Measurements from ENCODE around the gene SAMD11.

SAMD11 gene

DNA sequence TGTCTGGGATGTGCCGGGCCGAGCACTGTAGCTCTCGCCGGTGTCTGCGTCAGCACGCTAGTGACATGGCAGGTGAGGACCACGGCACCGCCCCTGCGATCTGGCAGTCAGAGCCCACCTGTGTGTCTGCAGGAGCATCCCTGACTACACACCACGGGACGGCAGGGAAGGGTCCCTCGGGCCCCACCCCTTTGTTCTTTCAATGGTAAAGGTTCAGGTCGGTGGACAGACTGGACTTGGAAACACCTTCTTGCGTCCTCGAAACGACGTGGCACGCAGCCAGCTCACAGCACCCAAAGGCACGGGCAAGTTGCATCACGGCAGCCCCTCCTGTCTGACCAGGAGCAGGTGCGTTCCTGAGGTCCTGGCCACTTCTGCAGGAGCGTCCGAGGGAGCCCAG is 3.7 kb upstream of the SAMD11 start:
- H3K9ac ChIP-seq (ENCODE audit: low read length) = no peak overlapping the region
- no peaks in the 10 kb centered on the region for H3F3A ChIP-seq (ENCODE audit: insufficient read depth, low read length)
- H3K9me2 ChIP-seq (replicated peaks; ENCODE audit: insufficient read depth, low read length) = no peaks in the 10 kb centered on the region
- H4K20me1 ChIP-seq (ENCODE audit: insufficient read depth, low read length) = no peaks in the 10 kb centered on the region
- no peak overlapping the region for H3K4me2 ChIP-seq (ENCODE audit: low read depth, low read length)
- DNase-seq = no peak
- H3K36me3 ChIP-seq (replicated peaks; ENCODE audit: insufficient read depth, low read length) = no peaks in the 10 kb centered on the region
- no peak overlapping the region for H2AFZ ChIP-seq (ENCODE audit: low read length)
- H3K4me3 ChIP-seq (ENCODE audit: low read length) = no peak overlapping the region
- TF ChIP-seq CTCF (IDR thresholded peaks at IDR 0.05; ENCODE audit: low read length) (no peak), EZH2phosphoT487 (IDR thresholded peaks at IDR 0.05; ENCODE audit: low read length) (no peak), EZH2 (optimal IDR thresholded peaks at IDR 0.05; ENCODE audit: low read depth, low read length) (no peak)
- H3K4me1 ChIP-seq (ENCODE audit: low read length) = no peaks in the 10 kb centered on the region; the same call in 1 of the 2 replicates
- no peaks in the 10 kb centered on the region for H3K9me3 ChIP-seq (replicated peaks; ENCODE audit: insufficient read depth, low read length)
- H3K27ac ChIP-seq (ENCODE audit: low read length) = no peak overlapping the region
- peaks cover 92% of the 10 kb centered on the region for H3K27me3 ChIP-seq (replicated peaks; ENCODE audit: insufficient read depth, low read length)
- no peaks in the 10 kb centered on the region for H3K79me2 ChIP-seq (ENCODE audit: low read length)

DNA sequence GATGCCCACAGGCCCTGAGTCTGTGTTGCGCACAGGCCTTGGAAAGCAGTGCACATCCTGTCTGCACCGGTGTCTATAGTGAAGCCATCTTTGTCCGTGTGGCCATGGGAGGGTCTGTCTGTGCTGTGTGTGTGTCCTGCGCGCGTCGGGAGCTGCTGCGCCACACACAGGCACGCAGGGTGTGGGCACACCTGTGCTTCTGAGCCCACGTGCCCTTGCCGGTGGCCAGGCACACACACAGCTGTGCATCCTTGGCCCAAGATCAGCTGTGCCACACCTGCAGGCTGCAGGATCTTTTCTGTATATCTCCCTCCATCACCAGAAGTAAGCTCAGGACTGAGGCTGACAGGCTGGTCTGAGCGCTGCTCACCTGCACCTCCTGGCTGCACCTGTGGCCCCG is 3.2 kb upstream of the SAMD11 start:
- Histone ChIP-seq H3F3A (ENCODE audit: insufficient read depth, low read length) (no peaks in the 10 kb centered on the region), H3K4me1 (ENCODE audit: low read length) (no peaks in the 10 kb centered on the region; the same call in 1 of the 2 replicates), H3K9me2 (replicated peaks; ENCODE audit: insufficient read depth, low read length) (no peaks in the 10 kb centered on the region), H3K4me3 (ENCODE audit: low read length) (no peak overlapping the region), H3K27ac (ENCODE audit: low read length) (no peak overlapping the region), H3K36me3 (replicated peaks; ENCODE audit: insufficient read depth, low read length) (no peaks in the 10 kb centered on the region), H3K79me2 (ENCODE audit: low read length) (no peaks in the 10 kb centered on the region), H3K4me2 (ENCODE audit: low read depth, low read length) (peak overlapping the region; percentile 21; the same call in 1 of the 2 replicates), H3K27me3 (replicated peaks; ENCODE audit: insufficient read depth, low read length) (peaks cover 91% of the 10 kb centered on the region), H3K9me3 (replicated peaks; ENCODE audit: insufficient read depth, low read length) (no peaks in the 10 kb centered on the region), H3K9ac (ENCODE audit: low read length) (no peak overlapping the region), H2AFZ (ENCODE audit: low read length) (no peak overlapping the region), H4K20me1 (ENCODE audit: insufficient read depth, low read length) (no peaks in the 10 kb centered on the region)
- DNase-seq = no peak
- TF ChIP-seq EZH2phosphoT487 (IDR thresholded peaks at IDR 0.05; ENCODE audit: low read length) (no peak), EZH2 (optimal IDR thresholded peaks at IDR 0.05; ENCODE audit: low read depth, low read length) (no peak), CTCF (IDR thresholded peaks at IDR 0.05; ENCODE audit: low read length) (no peak)

GRCh38 chr1:921011-921837 is 2.5 kb upstream of the SAMD11 start:
- Histone ChIP-seq H3K4me2 (ENCODE audit: low read depth, low read length) (peak overlapping the region; percentile 21; the same call in 1 of the 2 replicates), H3K9ac (ENCODE audit: low read length) (no peak overlapping the region), H2AFZ (ENCODE audit: low read length) (no peak overlapping the region), H3K36me3 (replicated peaks; ENCODE audit: insufficient read depth, low read length) (no peaks in the 10 kb centered on the region), H3K4me3 (ENCODE audit: low read length) (no peak overlapping the region), H3K4me1 (ENCODE audit: low read length) (no peaks in the 10 kb centered on the region; the same call in 1 of the 2 replicates), H3K9me3 (replicated peaks; ENCODE audit: insufficient read depth, low read length) (no peaks in the 10 kb centered on the region), H3K9me2 (replicated peaks; ENCODE audit: insufficient read depth, low read length) (no peaks in the 10 kb centered on the region), H3F3A (ENCODE audit: insufficient read depth, low read length) (no peaks in the 10 kb centered on the region), H3K79me2 (ENCODE audit: low read length) (no peaks in the 10 kb centered on the region), H3K27ac (ENCODE audit: low read length) (no peak overlapping the region), H3K27me3 (replicated peaks; ENCODE audit: insufficient read depth, low read length) (peaks cover 91% of the 10 kb centered on the region), H4K20me1 (ENCODE audit: insufficient read depth, low read length) (no peaks in the 10 kb centered on the region)
- 0 out of 2 replicates have a peak, but pooled peaks have one; percentile 9 for TF ChIP-seq CTCF (IDR thresholded peaks at IDR 0.05; ENCODE audit: low read length)
- no peak for TF ChIP-seq EZH2 (optimal IDR thresholded peaks at IDR 0.05; ENCODE audit: low read depth, low read length)
- TF ChIP-seq EZH2phosphoT487 (IDR thresholded peaks at IDR 0.05; ENCODE audit: low read length) = no peak
- DNase-seq = peak; percentile 25
